ENCODE data around the gene PCDHGB2.

DNA sequence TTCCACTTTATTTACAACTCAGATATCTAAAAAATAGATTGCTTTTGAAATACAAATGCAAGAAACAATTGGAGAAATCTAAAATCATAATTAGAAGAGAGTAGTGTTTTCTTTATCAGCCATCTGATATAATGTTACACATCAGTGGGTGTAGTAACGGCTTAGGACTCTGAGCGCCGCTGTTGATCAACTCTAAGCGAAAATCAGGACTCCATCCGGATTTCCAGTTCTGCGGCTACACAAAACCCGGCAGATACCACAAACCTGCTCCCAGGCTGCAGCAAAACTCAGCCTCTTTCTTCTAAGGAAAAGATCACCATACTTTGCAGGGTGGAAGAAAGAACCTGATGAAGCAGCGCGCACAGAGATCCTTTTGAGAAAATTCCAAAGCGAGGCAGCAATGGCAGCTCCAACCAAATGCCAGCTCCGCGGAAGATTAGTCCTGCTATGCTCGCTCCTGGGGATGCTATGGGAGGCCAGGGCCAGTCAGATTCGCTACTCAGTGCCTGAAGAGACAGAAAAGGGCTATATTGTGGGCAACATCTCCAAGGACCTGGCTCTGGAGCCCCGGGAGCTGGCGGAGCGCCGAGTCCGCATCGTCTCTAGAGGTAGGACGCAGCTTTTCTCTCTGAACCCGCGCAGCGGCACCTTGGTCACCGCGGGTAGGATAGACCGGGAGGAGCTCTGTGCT is 42.9 kb downstream of the PCDHGB2 start, which contains the start of gene PCDHGA9:
- TF ChIP-seq, protein P1, sequence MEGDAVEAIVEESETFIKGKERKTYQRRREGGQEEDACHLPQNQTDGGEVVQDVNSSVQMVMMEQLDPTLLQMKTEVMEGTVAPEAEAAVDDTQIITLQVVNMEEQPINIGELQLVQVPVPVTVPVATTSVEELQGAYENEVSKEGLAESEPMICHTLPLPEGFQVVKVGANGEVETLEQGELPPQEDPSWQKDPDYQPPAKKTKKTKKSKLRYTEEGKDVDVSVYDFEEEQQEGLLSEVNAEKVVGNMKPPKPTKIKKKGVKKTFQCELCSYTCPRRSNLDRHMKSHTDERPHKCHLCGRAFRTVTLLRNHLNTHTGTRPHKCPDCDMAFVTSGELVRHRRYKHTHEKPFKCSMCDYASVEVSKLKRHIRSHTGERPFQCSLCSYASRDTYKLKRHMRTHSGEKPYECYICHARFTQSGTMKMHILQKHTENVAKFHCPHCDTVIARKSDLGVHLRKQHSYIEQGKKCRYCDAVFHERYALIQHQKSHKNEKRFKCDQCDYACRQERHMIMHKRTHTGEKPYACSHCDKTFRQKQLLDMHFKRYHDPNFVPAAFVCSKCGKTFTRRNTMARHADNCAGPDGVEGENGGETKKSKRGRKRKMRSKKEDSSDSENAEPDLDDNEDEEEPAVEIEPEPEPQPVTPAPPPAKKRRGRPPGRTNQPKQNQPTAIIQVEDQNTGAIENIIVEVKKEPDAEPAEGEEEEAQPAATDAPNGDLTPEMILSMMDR (IDR thresholded peaks at IDR 0.05), result peak in 1 of 3 experiments; percentile 13
- TF ChIP-seq POLR2AphosphoS5 (IDR thresholded peaks at IDR 0.05; ENCODE audit: insufficient read depth in 1 of 2, low read depth in 1 of 2), result no peak
- no peak for TF ChIP-seq POLR2A (IDR thresholded peaks at IDR 0.05)
